ENCODE results near the gene DNAJB13.

The DNAJB13 gene

DNA sequence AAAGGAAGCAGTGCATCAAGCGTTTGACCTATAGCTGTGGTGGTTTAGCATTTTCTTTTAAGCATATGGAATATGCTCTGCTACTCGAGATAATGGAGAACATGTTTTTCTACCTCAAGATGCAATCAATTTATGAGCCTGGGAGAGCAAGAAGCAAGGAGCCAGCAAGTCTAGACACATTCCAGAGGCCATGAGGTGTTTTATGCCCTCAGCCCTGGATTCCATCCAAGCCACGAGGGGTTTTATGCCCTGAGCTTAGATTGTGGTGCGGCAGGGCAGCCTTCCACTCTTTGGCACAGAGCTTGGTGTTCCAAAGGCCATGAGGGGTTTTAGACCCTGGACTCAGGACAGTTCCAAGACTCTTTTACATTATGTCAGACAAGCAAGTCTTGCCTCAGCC is 11.7 kb upstream of the DNAJB13 start:
- no peak overlapping the region for H2AFZ ChIP-seq (ENCODE audit: low read depth, low read length, severe bottlenecking)
- H3K4me2 ChIP-seq (ENCODE audit: low read depth, low read length, poor library complexity, severe bottlenecking): no peak overlapping the region
- H3F3A ChIP-seq (ENCODE audit: insufficient read depth): no peaks in the 10 kb centered on the region
- H3K36me3 ChIP-seq (ENCODE audit: low read length): no peaks in the 10 kb centered on the region
- no peaks in the 10 kb centered on the region for H3K9me2 ChIP-seq (replicated peaks; ENCODE audit: insufficient read depth, low read length)
- no peak overlapping the region for H3K27ac ChIP-seq (ENCODE audit: low read depth, low read length)
- TF ChIP-seq, protein P1, sequence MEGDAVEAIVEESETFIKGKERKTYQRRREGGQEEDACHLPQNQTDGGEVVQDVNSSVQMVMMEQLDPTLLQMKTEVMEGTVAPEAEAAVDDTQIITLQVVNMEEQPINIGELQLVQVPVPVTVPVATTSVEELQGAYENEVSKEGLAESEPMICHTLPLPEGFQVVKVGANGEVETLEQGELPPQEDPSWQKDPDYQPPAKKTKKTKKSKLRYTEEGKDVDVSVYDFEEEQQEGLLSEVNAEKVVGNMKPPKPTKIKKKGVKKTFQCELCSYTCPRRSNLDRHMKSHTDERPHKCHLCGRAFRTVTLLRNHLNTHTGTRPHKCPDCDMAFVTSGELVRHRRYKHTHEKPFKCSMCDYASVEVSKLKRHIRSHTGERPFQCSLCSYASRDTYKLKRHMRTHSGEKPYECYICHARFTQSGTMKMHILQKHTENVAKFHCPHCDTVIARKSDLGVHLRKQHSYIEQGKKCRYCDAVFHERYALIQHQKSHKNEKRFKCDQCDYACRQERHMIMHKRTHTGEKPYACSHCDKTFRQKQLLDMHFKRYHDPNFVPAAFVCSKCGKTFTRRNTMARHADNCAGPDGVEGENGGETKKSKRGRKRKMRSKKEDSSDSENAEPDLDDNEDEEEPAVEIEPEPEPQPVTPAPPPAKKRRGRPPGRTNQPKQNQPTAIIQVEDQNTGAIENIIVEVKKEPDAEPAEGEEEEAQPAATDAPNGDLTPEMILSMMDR (IDR thresholded peaks at IDR 0.05; ENCODE audit: insufficient read depth, low read length, poor library complexity, severe bottlenecking): no peak
- H3K27me3 ChIP-seq (ENCODE audit: low read length): no peaks in the 10 kb centered on the region
- H3K9me3 ChIP-seq (ENCODE audit: insufficient read depth, low read length): peaks cover 11% of the 10 kb centered on the region; the same call in 1 of the 2 replicates
- no peaks in the 10 kb centered on the region for H3K79me2 ChIP-seq (ENCODE audit: insufficient read depth, low read length)
- no peak overlapping the region for H3K9ac ChIP-seq (ENCODE audit: low read length)
- H4K20me1 ChIP-seq (ENCODE audit: low read depth, low read length): no peaks in the 10 kb centered on the region
- H3K4me3 ChIP-seq (ENCODE audit: insufficient read depth, low read length, poor library complexity, severe bottlenecking): no peak overlapping the region

DNA sequence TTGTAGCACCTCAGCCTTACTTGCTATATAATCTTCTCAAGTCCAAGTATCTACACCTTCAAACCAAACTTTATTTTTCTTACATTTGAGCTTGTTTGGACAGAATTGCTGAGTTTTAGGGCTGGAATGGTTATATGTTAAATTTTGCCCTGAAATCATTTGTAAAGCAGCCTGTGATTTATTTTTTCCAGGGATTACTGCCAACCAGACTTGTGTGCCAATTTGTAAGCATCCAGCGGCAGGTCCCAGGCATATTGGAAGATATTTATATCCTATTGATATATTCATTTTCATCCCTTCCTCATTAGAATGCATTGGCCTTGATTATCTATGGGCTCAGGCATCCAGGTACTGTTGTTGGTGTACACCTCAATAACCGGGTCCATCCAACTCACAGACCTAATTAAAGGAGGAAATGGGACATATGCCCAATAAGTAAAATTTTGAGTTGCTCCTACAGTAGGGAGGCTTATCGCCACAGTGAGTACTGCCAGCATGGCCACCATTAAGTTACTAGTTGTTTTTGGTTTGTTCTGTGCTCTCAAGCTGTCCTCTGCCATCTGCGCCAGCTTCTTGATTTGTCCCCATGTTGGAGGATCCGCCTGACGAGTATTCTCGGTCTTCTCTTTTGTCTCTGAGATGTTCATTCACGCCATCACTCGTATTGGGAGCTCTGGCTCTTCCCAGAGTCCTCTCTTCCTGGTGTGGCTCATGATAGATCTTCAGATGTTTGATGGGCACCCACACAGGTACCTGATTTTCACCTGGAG is 9.8 kb upstream of the DNAJB13 start:
- no peak overlapping the region for H3K4me3 ChIP-seq (ENCODE audit: insufficient read depth, low read length, poor library complexity, severe bottlenecking)
- H3K27ac ChIP-seq (ENCODE audit: low read depth, low read length): no peak overlapping the region
- H3K9me3 ChIP-seq (ENCODE audit: insufficient read depth, low read length): peaks cover 11% of the 10 kb centered on the region; the same call in 1 of the 2 replicates
- no peak overlapping the region for H3K9ac ChIP-seq (ENCODE audit: low read length)
- no peaks in the 10 kb centered on the region for H4K20me1 ChIP-seq (ENCODE audit: low read depth, low read length)
- H2AFZ ChIP-seq (ENCODE audit: low read depth, low read length, severe bottlenecking): no peak overlapping the region
- H3K79me2 ChIP-seq (ENCODE audit: insufficient read depth, low read length): no peaks in the 10 kb centered on the region
- no peaks in the 10 kb centered on the region for H3K27me3 ChIP-seq (ENCODE audit: low read length)
- H3K9me2 ChIP-seq (replicated peaks; ENCODE audit: insufficient read depth, low read length): no peaks in the 10 kb centered on the region
- no peaks in the 10 kb centered on the region for H3K36me3 ChIP-seq (ENCODE audit: low read length)
- H3F3A ChIP-seq (ENCODE audit: insufficient read depth): no peaks in the 10 kb centered on the region
- TF ChIP-seq, protein P1 (IDR thresholded peaks at IDR 0.05; ENCODE audit: insufficient read depth, low read length, poor library complexity, severe bottlenecking): no peak
- TF ChIP-seq EZH2phosphoT487 (conservative IDR thresholded peaks at IDR 0.05; ENCODE audit: low read length): no peak
- no peak overlapping the region for H3K4me2 ChIP-seq (ENCODE audit: low read depth, low read length, poor library complexity, severe bottlenecking)

DNA sequence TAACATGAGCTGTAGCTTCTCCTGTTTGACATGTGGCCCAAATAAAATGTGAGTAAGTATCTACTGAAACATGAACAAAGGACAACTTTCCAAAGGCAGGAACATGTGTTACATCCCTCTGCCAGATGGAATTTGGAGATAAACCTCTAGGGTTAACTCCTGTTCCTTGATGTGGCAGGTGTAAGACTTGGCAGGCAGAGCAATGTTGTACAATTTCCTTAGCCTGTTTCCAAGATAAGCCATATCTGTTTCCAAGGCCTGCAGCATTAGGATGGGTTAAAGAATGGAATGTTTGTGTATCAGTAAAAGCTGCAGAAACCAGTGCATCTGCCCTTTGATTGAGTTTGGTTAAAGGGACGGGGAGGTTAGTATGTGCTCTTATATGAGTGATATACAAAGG is 8.8 kb upstream of the DNAJB13 start:
- no peak overlapping the region for H3K27ac ChIP-seq (ENCODE audit: low read depth, low read length)
- no peak overlapping the region for H3K4me2 ChIP-seq (ENCODE audit: low read depth, low read length, poor library complexity, severe bottlenecking)
- no peak overlapping the region for H3K4me3 ChIP-seq (ENCODE audit: insufficient read depth, low read length, poor library complexity, severe bottlenecking)
- TF ChIP-seq, protein P1 (IDR thresholded peaks at IDR 0.05; ENCODE audit: insufficient read depth, low read length, poor library complexity, severe bottlenecking): no peak
- no peak for TF ChIP-seq EZH2phosphoT487 (conservative IDR thresholded peaks at IDR 0.05; ENCODE audit: low read length)
- H3K79me2 ChIP-seq (ENCODE audit: insufficient read depth, low read length): no peaks in the 10 kb centered on the region
- H2AFZ ChIP-seq (ENCODE audit: low read depth, low read length, severe bottlenecking): no peak overlapping the region
- no peaks in the 10 kb centered on the region for H3F3A ChIP-seq (ENCODE audit: insufficient read depth)
- no peaks in the 10 kb centered on the region for H3K9me2 ChIP-seq (replicated peaks; ENCODE audit: insufficient read depth, low read length)
- peaks cover 11% of the 10 kb centered on the region; the same call in 1 of the 2 replicates for H3K9me3 ChIP-seq (ENCODE audit: insufficient read depth, low read length)
- H4K20me1 ChIP-seq (ENCODE audit: low read depth, low read length): no peaks in the 10 kb centered on the region
- no peak overlapping the region for H3K9ac ChIP-seq (ENCODE audit: low read length)
- H3K36me3 ChIP-seq (ENCODE audit: low read length): no peaks in the 10 kb centered on the region
- H3K27me3 ChIP-seq (ENCODE audit: low read length): no peaks in the 10 kb centered on the region

All from SU-DHL-6 (cell line).